PC-9 (cell line): ENCODE data around the gene DLEC1. TPM values are rescaled to one million over a fixed set of nuclear protein-coding genes. Genes with fewer than 3 reads are reported as not detected.

Experiments used
- BruUV-seq: library from RNA; stranded (reverse); fragments of 400-500 nt; replicated peaks from 2 replicates; lab custom pipeline; 2021; lab: Mats Ljungman, UMichigan
- CTCF ChIA-PET: fragments of 300-600 bp; sonication (Branson Sonifier 250); formaldehyde crosslinking; loops from one replicate; lab custom pipeline; 2022; ENCODE audit warnings: antibody characterized with exemption; lab: Charles Lee
- POLR2A ChIA-PET: fragments of 300-600 bp; sonication (Branson Sonifier 250); formaldehyde crosslinking; loops from one replicate; lab custom pipeline; 2022; ENCODE audit warnings: antibody characterized with exemption; ENCODE audit not compliant: unreplicated experiment; lab: Charles Lee
- DNase-seq, 2 experiments: peaks; one replicate each; pipeline versions ENCODE4 v3.0.0 to v3.0.0-alpha.2; 2015 to 2022; ENCODE audit warnings: mixed read lengths in 1 of 2
- H2AFZ ChIP-seq: fragments of 200-600 bp; sonication (generic); 2 replicates; pipeline ENCODE4 v1.8.1; 2017; ENCODE audit warnings: antibody characterized with exemption
- H3F3A ChIP-seq: fragments of 200-600 bp; sonication (generic); 2 replicates; pipeline ENCODE4 v1.8.1; 2017; ENCODE audit warnings: antibody characterized with exemption, mild to moderate bottlenecking, low read depth; ENCODE audit not compliant: insufficient read depth
- H3K27ac ChIP-seq: fragments of 200-600 bp; sonication (generic); 2 replicates; pipeline ENCODE4 v1.6.1; 2016; ENCODE audit warnings: mixed run types
- H3K27me3 ChIP-seq: fragments of 200-600 bp; sonication (generic); 2 replicates; pipeline ENCODE4 v1.6.1; 2016; ENCODE audit warnings: low read depth, mixed run types; ENCODE audit not compliant: insufficient read depth
- H3K36me3 ChIP-seq: fragments of 200-600 bp; sonication (generic); 2 replicates; pipeline ENCODE4 v1.6.1; 2016; ENCODE audit warnings: low read depth, mixed run types
- H3K4me1 ChIP-seq: fragments of 200-600 bp; sonication (generic); replicated peaks from 2 replicates; pipeline ENCODE4 v1.6.1; 2016; ENCODE audit warnings: mixed run types; ENCODE audit not compliant: insufficient read depth
- H3K4me2 ChIP-seq: fragments of 200-600 bp; sonication (generic); 2 replicates; pipeline ENCODE4 v1.6.1; 2017; ENCODE audit warnings: mixed run types
- H3K4me3 ChIP-seq: fragments of 200-600 bp; sonication (generic); 2 replicates; pipeline ENCODE4 v1.6.1; 2016; ENCODE audit warnings: mixed run types
- H3K79me2 ChIP-seq: fragments of 200-600 bp; sonication (generic); 2 replicates; pipeline ENCODE4 v1.6.1; 2017; ENCODE audit warnings: low read depth, mixed run types
- H3K9me2 ChIP-seq: fragments of 200-600 bp; sonication (generic); 2 replicates; pipeline ENCODE4 v1.8.1; 2017; ENCODE audit warnings: mild to moderate bottlenecking; ENCODE audit not compliant: insufficient read depth
- H3K9me3 ChIP-seq: fragments of 200-600 bp; sonication (generic); 2 replicates; pipeline ENCODE4 v1.8.1; 2016; ENCODE audit warnings: low read depth; ENCODE audit not compliant: insufficient read depth
- H4K20me1 ChIP-seq: fragments of 200-600 bp; sonication (generic); 2 replicates; pipeline ENCODE4 v1.8.1; 2017; ENCODE audit not compliant: insufficient read depth
- EZH2 ChIP-seq: fragments of 200-600 bp; sonication (generic); IDR thresholded peaks from 2 replicates; pipeline ENCODE4 v1.8.0; 2017; ENCODE audit warnings: antibody characterized with exemption, low read depth
- intact Hi-C: fragments of 100-400 bp; cut with micrococcal nuclease; formaldehyde crosslinking; loops from one replicate; pipeline ENCODE4 v1.10.0; 2022; ENCODE audit not compliant: unreplicated experiment
- total RNA-seq: library from RNA; stranded (reverse); gene quantifications from 2 replicates; pipeline ENCODE4 v1.2.3, GENCODE V29; 2021
- TF ChIP-seq, protein P1 (sequence below): fragments of 200-600 bp; sonication (generic); conservative IDR thresholded peaks from 2 replicates; pipeline ENCODE4 v1.6.1; 2017; ENCODE audit warnings: mixed run types, antibody characterized with exemption, mild to moderate bottlenecking, moderate library complexity

The DLEC1 gene
- total RNA-seq, 1 experiment from 2014 or later = 0.35 TPM

DNA sequence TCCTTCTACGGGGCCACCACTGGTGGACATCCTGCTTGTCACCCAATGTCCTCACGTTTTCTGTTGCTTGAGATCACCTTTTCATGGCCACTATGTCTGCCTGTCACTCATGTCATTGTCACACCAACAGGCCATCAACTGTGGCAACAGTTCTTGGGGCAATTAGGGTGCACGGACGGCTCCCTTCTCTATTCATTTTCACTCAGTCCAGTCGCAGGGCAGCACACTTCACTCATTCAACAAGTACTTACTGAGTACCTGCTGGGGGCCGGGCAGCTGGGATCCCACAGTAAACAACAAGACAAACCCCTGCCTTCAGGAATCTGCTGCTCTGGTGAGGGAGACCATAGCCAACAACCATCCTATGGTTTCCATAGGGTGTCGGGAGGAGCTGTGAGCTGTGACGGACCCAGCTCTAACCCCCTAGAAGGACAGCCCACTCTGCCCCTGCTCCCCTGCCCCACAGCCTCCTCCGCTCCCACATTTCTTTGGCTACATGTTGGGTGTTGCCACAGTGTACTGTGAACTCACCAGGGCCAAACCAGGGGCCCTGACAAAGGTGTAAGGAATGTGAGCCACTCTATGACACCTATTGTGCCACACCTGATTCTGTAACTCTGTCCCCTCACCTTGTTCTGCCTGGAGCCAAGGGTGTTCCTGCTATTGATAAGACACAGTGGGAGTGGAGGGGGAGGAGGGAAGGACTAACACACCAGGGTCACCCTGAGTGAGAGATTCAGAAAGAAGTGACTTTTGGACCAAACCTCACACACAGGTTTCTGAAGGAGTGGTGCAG, 46.5 kb upstream of the DLEC1 start:
- Histone ChIP-seq H3K36me3 (no peaks in the 10 kb centered on the region), H3K4me3 (peak overlapping the region; percentile 53; the same call in 1 of the 2 replicates), H3K9me2 (no peaks in the 10 kb centered on the region), H3K79me2 (peaks cover 8% of the 10 kb centered on the region; the same call in 1 of the 2 replicates), H3K4me2 (peak overlapping the region; percentile 74), H3F3A (peaks cover 40% of the 10 kb centered on the region; the same call in 1 of the 2 replicates), H2AFZ (no peak overlapping the region), H3K27ac (peak overlapping the region; percentile 80), H3K4me1 (peaks cover 71% of the 10 kb centered on the region), H3K9me3 (no peaks in the 10 kb centered on the region), H4K20me1 (no peaks in the 10 kb centered on the region), H3K27me3 (no peaks in the 10 kb centered on the region)
- no peak for TF ChIP-seq EZH2
- TF ChIP-seq, protein P1, sequence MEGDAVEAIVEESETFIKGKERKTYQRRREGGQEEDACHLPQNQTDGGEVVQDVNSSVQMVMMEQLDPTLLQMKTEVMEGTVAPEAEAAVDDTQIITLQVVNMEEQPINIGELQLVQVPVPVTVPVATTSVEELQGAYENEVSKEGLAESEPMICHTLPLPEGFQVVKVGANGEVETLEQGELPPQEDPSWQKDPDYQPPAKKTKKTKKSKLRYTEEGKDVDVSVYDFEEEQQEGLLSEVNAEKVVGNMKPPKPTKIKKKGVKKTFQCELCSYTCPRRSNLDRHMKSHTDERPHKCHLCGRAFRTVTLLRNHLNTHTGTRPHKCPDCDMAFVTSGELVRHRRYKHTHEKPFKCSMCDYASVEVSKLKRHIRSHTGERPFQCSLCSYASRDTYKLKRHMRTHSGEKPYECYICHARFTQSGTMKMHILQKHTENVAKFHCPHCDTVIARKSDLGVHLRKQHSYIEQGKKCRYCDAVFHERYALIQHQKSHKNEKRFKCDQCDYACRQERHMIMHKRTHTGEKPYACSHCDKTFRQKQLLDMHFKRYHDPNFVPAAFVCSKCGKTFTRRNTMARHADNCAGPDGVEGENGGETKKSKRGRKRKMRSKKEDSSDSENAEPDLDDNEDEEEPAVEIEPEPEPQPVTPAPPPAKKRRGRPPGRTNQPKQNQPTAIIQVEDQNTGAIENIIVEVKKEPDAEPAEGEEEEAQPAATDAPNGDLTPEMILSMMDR = no peak
- peak; percentile 75 to 93 for DNase-seq
- ChIA-PET CTCF (no interaction called here), POLR2A (interaction anchor here (0.5 to 0.7 kb wide), 2 partner anchors 47 to 82 kb away, joined by 3 read pairs; no protein-coding TSS in a partner anchor)
- TSS peak; percentile 89 for BruUV-seq
- intact Hi-C loops = loop anchor here (1.0 kb wide), 1 partner anchor 46 kb away; no protein-coding TSS in a partner anchor

DNA sequence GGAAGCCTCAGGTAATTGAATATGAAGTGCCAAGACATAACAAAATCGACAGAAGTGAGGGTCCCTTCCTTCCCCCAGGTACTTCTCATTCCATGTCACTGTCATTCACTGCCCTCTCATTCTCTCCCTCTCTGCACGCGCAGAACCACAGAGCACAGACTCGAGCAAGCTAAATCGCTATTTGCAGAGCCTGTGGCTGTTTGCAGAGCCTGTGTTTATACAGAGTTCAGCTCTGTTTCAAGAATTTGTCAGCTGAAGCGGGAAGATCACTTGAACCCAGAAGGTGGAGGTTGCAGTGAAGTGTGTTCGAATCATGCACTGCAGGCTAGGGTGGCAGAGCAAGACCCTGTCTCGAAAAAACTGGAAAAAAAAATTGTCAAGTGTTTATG, 45.9 kb upstream of the DLEC1 start:
- Histone ChIP-seq H3K4me3 (peak overlapping the region; percentile 53; the same call in 1 of the 2 replicates), H3K4me1 (peaks cover 65% of the 10 kb centered on the region), H3K4me2 (peak overlapping the region; percentile 74), H4K20me1 (no peaks in the 10 kb centered on the region), H3K36me3 (no peaks in the 10 kb centered on the region), H2AFZ (no peak overlapping the region), H3K79me2 (peaks cover 8% of the 10 kb centered on the region; the same call in 1 of the 2 replicates), H3K9me3 (no peaks in the 10 kb centered on the region), H3F3A (peaks cover 40% of the 10 kb centered on the region; the same call in 1 of the 2 replicates), H3K27me3 (no peaks in the 10 kb centered on the region), H3K27ac (peak overlapping the region; percentile 80), H3K9me2 (no peaks in the 10 kb centered on the region)
- TSS peak; percentile 40 for BruUV-seq
- intact Hi-C loops = no loop called here
- ChIA-PET CTCF (no interaction called here), POLR2A (interaction anchor here (0.5 kb wide), 1 partner anchor 83 kb away, joined by 3 read pairs; no protein-coding TSS in a partner anchor)
- DNase-seq = no peak
- no peak for TF ChIP-seq EZH2
- TF ChIP-seq, protein P1 = no peak

DNA sequence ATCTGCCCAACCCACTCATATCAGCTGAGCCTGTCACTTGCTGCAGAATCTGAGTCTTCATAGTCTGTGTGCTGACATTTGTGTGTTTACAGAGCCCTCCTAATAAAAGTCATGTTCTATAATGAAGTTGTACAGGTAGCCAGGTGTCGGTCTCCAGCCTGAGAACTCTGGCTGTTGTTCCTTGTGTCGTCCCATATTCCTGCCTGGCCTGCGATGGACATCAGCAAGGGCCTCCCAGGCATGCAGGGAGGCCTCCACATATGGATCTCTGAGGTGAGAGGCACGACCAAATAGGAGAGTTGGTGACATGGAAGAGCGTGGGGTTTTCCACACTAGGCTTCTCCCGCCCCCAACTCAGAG, 45.6 kb upstream of the DLEC1 start:
- Histone ChIP-seq H3K4me1 (peaks cover 61% of the 10 kb centered on the region), H3K9me3 (no peaks in the 10 kb centered on the region), H3K4me3 (no peak overlapping the region), H3K27ac (peak overlapping the region; percentile 80), H3K27me3 (no peaks in the 10 kb centered on the region), H3K4me2 (peak overlapping the region; percentile 74), H2AFZ (no peak overlapping the region), H3K9me2 (no peaks in the 10 kb centered on the region), H3F3A (peaks cover 40% of the 10 kb centered on the region; the same call in 1 of the 2 replicates), H3K36me3 (no peaks in the 10 kb centered on the region), H3K79me2 (peaks cover 8% of the 10 kb centered on the region; the same call in 1 of the 2 replicates), H4K20me1 (no peaks in the 10 kb centered on the region)
- POLR2A ChIA-PET = no interaction called here
- no TSS peak for BruUV-seq
- CTCF ChIA-PET = no interaction called here
- intact Hi-C loops = no loop called here
- no peak for DNase-seq
- TF ChIP-seq, protein P1 = no peak
- no peak for TF ChIP-seq EZH2
